NCI-H2227 treated with DMSO at 0.1 percent for 48 hours (cell line): ENCODE data around the gene NFIX.
A peak's percentile ranks its signal among the peaks of the same experiment; 100 is the strongest.

ENCODE experiments used
- DNase-seq: peaks from one replicate; lab custom pipeline; 2025; lab: John Stamatoyannopoulos, UW

The NFIX gene

DNA sequence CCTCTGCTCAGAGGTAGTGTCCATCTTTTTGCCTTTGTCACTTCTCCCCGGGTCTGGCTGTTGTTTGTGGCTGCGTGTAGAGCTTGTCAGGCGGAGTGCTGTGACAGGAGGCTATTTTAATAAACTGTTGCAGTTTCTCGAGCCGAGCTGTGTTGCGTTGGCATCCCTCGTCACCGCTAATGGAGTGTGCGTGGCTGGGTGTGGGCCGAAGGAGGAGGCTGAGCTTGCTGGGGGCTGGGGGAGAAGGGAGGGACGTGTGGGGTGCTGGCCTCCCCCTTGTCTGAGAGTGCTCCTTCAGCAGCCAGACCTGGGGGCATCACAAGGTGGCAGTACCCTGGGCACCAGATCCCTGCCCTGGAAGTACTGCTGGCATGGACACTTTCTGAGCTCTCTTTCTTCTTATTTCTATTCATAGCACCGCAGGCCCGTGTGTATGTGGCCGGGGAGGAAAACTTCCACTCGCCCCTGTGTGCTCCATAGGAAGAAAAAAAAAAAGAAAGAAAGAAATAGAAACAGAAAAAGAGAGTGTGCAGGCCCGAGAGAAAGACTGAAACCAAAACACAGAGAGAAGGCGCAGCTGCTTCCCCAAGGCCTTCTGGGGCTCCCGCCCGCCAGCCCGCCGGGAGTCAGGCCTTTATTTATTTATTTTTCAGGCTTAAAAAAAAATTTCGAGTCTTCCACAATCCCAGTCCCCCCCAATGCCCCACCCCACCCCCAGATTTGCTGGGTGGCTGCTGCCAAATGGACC lies 27.0 kb downstream of the NFIX start:
- no peak for DNase-seq

DNA sequence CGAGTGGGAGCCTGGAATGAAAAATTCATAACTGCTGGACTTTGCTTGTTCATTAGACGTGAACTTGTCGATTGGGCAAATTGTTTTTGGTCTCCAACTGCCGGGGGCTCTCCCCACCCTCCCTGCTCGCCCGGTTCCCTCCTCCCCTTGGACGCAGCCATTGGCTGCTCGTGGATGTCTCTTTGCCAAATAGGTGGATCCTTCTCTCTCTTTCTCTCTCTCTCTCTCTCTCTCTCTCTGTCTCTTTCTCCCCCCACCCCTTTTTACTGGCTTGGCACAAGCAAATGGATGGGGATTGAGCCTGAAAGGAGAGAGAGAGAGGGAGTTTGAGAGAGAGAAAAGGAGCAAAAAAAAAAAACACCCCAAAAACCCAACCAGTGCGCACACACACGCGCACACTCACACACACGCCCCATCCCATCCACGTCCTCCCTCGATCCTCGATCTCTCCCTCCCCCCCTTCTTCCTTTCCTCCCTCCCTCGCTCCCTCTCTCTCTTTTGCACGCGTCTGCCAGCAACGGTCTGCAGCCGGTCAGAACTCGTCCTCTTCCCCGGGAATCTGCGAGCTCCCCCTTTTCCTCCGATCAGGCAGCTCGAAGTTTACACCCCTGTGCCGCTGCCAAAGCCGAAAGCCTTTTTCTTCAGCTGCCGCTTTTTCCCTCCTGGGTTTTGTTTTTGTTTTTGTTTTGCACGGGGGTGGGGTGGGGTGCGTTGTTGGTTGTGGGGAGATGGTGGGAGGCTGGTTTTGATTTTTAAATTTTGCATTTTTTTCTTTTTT lies 27.8 kb downstream of the NFIX start:
- peak; percentile 29 for DNase-seq

DNA sequence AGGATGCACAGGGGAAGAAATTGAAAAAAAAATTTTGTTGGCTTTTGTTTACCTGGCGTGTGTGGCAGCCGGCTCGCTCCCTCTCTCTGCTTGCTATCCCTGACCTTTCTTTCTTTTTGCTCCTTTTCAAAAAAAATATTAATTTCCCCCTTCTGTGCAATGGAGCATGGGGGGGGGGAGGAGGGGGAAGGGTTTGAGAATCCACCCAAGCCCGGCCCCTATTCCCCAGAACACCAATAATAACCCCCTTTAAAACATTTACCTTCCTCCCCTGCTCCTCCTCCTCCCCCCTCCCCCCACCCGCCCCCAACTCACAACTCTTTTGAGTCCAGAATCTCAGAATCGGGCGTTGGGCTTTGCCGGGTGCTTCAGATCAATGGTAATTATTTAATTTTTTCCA lies 28.4 kb downstream of the NFIX start:
- no peak for DNase-seq

- no peak for DNase-seq
These were observed 29.1 kb downstream of the NFIX start for GRCh38 chr19:13024126-13024950.

DNA sequence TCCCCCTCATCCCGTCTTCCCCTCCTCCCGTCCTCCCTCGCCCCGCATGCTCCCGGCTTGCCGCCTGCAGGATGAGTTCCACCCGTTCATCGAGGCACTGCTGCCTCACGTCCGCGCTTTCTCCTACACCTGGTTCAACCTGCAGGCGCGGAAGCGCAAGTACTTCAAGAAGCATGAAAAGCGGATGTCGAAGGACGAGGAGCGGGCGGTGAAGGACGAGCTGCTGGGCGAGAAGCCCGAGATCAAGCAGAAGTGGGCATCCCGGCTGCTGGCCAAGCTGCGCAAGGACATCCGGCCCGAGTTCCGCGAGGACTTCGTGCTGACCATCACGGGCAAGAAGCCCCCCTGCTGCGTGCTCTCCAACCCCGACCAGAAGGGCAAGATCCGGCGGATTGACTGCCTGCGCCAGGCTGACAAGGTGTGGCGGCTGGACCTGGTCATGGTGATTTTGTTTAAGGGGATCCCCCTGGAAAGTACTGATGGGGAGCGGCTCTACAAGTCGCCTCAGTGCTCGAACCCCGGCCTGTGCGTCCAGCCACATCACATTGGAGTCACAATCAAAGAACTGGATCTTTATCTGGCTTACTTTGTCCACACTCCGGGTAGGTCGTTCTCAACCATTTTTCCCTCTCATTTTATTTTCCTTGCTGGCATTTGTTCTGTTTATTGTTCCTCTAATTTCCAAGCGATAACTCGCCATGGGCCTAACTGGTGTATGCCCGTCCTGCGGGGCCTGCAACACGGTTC lies 29.8 kb downstream of the NFIX start:
- no peak for DNase-seq

DNA sequence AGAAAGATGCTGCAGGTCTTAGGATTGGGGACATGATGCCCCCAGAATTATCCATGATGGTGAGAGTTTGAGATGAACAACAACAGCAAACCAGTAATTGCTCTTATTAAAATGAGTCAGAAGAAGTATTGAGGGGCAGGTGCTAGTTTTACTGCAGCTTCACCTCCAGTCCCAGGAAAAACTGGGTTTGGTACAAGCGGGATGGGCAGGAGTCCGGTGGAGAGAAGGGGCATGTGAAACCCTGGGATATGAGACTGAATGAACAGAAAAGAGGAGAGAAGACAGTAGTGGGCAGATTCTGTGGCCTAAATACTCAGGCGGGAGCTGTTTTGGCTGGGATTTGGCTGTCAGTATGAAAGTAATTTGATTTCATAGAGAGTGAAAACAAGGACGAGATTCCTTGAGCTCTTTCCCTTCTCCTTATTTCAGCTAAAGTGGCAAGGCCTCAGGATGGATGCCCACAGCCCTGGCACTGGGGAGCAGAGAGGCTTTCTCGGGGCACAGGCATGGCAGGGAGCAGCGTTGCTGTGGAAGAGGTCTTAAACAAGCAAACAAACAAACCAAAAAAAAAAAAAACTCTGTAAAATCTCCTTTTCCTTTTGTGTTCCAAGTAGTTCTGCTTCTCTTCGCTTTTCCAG lies 30.7 kb downstream of the NFIX start:
- no peak for DNase-seq

DNA sequence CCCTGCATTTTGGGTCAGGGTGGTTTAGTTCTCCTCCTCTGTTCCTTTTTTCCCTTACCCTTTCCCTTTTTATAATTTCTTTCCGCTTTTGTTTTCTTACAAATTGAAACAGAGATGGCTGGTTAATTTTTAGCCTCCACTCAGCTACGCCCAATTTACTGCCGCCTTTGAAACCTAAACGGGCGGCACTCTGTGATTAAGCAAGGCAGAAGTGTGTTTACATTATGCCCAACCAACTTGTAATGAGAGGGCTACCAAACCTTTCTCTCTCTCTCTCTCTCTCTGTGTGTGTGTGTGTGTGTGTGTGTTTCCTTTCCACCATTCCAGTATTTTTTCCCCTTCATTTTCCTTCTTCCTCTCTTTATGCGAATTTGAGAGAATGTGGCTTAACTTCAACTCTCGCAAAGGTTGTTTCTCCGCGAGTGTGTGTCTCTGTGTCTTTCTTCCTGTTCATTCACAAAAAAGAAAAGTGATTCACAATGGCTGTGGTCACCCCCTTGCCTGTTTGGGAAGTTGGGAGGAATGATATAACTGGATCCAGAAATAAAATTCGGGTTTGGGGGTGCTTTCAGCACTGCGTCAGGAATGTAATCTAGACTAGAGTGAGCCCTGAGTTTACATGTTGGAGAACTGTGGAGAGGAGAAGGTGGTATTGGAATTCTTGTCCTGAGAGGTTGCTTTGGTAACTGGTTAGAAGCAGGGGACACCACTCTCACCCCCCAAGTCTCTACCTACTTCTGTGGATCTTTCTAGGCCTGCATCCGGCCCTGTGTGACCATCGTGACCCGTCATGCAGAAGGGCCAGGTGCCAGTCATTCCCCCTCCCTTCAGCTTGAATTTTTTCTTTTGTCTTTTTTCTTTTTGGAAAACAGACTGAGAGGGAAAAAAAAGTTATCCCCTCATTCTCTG lies 31.4 kb downstream of the NFIX start:
- no peak for DNase-seq

DNA sequence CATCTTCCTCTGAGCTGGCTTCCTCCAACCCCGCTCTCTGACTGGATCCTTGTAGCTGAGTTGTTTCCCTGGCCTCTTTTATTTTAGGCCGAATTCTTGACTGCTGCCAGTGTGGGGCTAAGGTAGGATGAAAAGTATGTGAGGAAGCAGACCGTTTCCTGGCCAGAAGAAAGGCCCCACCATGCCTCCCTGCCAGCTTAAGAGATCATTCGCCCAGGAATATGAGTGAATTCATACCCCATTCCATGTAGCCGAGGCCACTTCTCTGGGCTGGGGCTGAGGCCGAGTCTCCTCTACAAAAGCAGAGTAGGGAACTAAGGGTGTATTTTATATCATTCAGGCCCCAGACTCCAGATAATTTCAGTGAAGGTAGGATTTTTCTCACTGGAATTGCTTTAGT lies 32.3 kb downstream of the NFIX start:
- no peak for DNase-seq

DNA sequence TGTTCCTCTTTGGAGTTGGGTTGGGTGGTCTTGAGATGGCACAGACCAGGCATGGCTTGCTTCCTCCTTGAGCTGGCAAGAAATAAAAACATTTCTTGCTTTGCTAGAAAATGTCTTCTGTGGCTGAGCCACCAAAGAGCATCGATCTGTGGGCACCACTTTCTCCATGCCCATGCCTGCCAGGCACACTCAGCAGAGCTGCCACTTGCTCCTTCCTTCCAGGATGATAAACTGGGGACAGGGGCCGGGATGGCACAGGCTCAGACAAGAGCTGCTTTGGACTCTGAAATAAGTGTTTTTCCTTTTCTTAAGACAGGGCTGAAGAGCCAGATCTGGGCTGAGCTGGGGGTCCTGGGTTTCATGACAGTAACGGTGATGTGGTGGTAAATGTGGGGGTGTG lies 32.8 kb downstream of the NFIX start:
- DNase-seq, result no peak

DNA sequence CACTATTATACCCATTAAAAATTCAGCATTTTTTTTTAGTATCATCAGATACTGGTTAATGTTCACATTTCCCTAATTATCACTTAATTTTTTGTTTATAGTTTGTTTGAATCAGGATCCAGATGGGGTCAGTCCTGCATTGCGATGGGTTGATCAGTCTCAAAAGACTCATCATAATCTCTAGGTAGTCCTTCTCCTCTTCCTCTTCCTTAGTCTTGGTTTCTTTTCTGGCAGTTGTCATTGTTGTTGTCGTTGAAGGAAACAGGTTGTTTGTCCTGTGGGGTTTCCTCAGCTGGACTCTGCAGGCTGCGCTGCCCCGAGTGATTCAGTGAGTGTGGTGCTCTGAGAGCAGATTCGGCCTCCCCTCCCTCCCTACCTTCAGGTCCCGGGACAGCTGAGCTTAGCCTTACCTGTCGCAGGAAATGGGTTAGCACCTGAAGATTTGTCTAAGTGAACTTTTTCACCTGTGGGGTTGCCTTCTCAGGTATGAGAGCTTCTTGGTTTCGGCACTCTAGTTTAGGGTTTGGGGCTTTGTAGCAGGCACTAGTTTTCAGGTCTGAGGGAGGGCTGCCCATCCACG lies 34.1 kb downstream of the NFIX start:
- no peak for DNase-seq

DNA sequence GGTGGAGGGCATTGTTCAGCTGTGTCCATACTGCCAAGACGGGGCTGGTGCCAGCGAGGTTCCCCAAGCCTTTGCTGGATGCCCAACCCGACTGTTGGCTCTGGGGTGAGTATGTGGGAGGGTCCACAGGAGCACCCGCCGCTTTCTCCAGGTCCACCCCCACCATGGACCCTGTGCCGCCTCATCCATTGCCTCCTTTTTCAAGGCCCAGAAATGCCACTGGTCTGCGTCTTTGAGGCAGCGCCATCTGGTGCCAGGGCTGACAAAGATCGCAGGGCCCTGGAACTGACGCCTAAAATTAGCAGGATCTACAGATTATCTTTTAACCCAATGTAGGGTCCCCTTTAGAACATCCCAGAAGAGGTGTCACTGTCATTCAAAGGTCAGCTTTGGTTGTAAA lies 34.6 kb downstream of the NFIX start:
- DNase-seq, result no peak

- DNase-seq, result no peak
These were observed 36.8 kb downstream of the NFIX start for GRCh38 chr19:13031917-13032623.

DNA sequence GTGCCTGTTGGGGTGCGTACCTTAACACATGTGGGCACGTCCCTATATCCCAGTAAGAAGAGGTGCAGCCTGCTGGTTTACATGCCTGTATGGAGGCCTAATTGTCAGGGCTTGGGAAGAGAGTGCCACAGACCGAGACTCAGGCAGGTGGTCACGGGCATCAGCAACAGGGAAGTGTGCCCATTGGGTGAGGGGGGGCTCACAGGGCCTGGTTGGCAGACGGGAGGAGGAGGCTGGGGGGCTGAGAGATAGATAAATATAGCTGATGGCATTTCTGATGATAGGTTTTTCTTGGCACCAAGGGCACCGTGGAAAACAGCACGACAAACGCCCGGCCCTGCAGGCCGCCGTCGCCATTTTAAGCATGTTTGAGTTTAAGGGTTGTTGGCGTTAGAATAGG lies 37.6 kb downstream of the NFIX start:
- no peak for DNase-seq

GRCh38 chr19:13033244-13033643 lies 38.0 kb downstream of the NFIX start:
- no peak for DNase-seq

DNA sequence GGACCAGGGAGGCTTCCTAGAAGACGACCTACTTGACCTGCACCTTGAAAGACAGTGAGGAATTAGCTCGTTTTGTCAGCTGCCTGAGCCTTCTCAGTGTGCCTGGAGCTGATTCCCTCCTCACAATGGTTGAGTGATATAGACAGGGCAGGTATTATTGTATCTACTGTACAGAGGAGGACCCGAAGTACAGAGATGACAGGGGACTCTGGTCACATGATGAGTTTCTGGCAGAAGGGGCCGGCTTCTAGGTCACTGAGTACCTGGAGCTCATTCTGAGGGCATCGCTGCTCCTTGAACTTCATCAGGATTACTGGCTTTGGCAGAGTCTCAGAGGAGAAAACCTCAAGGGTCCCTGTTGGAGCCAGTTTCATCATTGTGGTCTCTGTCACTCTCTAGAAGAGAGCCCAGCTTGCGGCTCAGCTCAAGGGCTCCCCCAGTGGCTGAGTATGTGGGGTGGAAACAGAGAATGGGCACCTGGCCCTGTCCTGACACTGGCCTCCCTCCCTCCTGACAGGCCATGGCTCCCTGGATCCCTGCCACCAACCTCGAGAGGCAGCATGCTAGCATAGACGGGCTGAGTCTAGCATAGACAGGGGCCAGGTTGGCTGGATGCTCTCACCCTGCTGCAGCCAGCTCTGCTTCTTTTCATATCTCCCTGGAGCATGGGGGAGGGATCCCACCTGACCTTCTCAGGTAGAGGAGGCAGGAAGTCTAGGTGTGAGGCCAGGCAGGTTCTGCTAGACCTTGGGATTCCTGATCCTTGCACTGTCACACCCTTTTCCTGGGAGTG lies 38.7 kb downstream of the NFIX start:
- no peak for DNase-seq

DNA sequence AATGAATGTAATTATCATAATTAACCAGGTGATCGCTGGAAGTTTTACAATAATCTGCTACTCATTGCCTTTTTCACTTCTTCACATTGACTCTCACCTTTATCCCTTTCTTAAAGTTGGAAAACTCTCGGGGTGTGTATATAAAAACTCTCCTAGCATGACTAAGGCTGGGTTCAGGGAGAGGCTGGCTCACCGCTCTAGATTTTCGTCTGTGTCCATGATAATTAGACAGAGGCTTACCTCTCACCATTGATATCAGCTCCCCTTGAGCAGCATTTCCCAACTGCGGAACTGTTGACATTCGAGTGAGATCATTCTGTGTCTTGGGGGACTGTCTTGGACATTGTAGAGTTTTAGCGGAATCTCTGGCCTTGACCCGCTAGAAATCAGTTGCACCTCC lies 39.4 kb downstream of the NFIX start:
- no peak for DNase-seq

- no peak for DNase-seq
These were observed 40.6 kb downstream of the NFIX start for GRCh38 chr19:13035820-13036365.

DNA sequence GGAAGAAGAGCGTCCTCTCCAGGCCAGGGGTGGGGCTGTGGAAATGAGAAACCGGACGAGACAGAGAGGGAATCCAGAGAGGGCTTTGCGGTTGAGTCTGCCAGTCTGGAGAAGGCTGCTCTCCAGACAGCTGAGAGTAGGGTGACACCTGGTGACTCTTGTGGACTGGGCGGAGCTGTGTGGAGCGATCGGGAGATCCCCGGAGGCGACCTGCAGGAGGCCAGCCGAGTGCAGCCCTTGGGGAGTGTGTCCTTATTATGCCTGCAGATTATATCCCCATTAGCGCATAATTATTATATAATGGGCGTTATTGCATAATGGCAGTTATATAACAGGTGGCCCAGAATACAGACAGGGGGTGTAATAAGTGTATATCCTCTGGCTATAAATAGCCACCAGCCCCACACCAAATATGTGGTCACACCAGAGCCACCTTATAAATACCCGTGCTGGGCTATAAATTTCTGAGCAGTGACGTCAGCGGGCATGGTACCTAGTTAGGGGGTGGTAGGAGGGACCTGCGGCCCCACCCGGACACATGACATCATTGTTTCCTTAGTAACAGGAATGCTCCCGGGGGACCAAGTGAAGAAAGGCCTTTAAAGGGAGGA lies 41.2 kb downstream of the NFIX start:
- DNase-seq, result no peak
